ENCODE results near the gene MXRA5.

Gene MXRA5

GRCh38 chrX:3293251-3293650, 53.2 kb downstream of the MXRA5 start:
- Histone ChIP-seq H3K27me3 (ENCODE audit: insufficient read depth, poor library complexity, severe bottlenecking) (no peaks in the 10 kb centered on the region), H3K4me3 (replicated peaks; ENCODE audit: insufficient read depth, low read length) (no peak overlapping the region), H3K27ac (replicated peaks) (no peak overlapping the region)
- no peak for TF ChIP-seq CTCF (IDR thresholded peaks at IDR 0.05; ENCODE audit: insufficient read depth, low read length)
- no peak for TF ChIP-seq GABPA (IDR thresholded peaks at IDR 0.05; ENCODE audit: low read depth)
- TF ChIP-seq SPI1 (IDR thresholded peaks at IDR 0.05; ENCODE audit: borderline replicate concordance, low read depth) = no peak
- no peak for TF ChIP-seq REST (IDR thresholded peaks at IDR 0.05; ENCODE audit: insufficient replicate concordance, low read depth)
- no peak for TF ChIP-seq POLR2AphosphoS5 (IDR thresholded peaks at IDR 0.05; ENCODE audit: low read depth)
- no peak for DNase-seq (ENCODE audit: low read depth in 1 of 2, low spot score in 1 of 2)

GRCh38 chrX:3290561-3290960, 55.9 kb downstream of the MXRA5 start:
- no peak overlapping the region for H3K4me3 ChIP-seq (replicated peaks; ENCODE audit: insufficient read depth, low read length)
- TF ChIP-seq GABPA (IDR thresholded peaks at IDR 0.05; ENCODE audit: low read depth) (no peak), CTCF (IDR thresholded peaks at IDR 0.05; ENCODE audit: insufficient read depth, low read length) (no peak), SPI1 (IDR thresholded peaks at IDR 0.05; ENCODE audit: borderline replicate concordance, low read depth) (no peak), REST (IDR thresholded peaks at IDR 0.05; ENCODE audit: insufficient replicate concordance, low read depth) (no peak), POLR2AphosphoS5 (IDR thresholded peaks at IDR 0.05; ENCODE audit: low read depth) (no peak)
- no peak overlapping the region for H3K27ac ChIP-seq (replicated peaks)
- DNase-seq (ENCODE audit: low read depth in 1 of 2, low spot score in 1 of 2) = no peak
- no peaks in the 10 kb centered on the region for H3K27me3 ChIP-seq (ENCODE audit: insufficient read depth, poor library complexity, severe bottlenecking)

- TF ChIP-seq REST (IDR thresholded peaks at IDR 0.05; ENCODE audit: insufficient replicate concordance, low read depth) (no peak), CTCF (IDR thresholded peaks at IDR 0.05; ENCODE audit: insufficient read depth, low read length) (no peak), SPI1 (IDR thresholded peaks at IDR 0.05; ENCODE audit: borderline replicate concordance, low read depth) (no peak), GABPA (IDR thresholded peaks at IDR 0.05; ENCODE audit: low read depth) (no peak), POLR2AphosphoS5 (IDR thresholded peaks at IDR 0.05; ENCODE audit: low read depth) (no peak)
- Histone ChIP-seq H3K27me3 (ENCODE audit: insufficient read depth, poor library complexity, severe bottlenecking) (no peaks in the 10 kb centered on the region), H3K27ac (replicated peaks) (no peak overlapping the region), H3K4me3 (replicated peaks; ENCODE audit: insufficient read depth, low read length) (no peak overlapping the region)
- DNase-seq (ENCODE audit: low read depth in 1 of 2, low spot score in 1 of 2) = no peak
These were observed 60.1 kb downstream of the MXRA5 start for GRCh38 chrX:3286196-3286945.

All from HL-60 (cell line).